ENCODE results near the gene CREM. TPM values are rescaled to one million over a fixed set of nuclear protein-coding genes. Genes with fewer than 3 reads are reported as not detected.

Gene CREM
- polyA plus RNA-seq, 3 donors, result 11.4 to 12.4 (median 12.1) TPM

- H3K4me3 Mint-ChIP-seq, result no peak overlapping the region
- Histone ChIP-seq H3K4me2 (replicated peaks; ENCODE audit: extremely low read depth, low read length, poor library complexity, severe bottlenecking) (no peak overlapping the region), H2AFZ (ENCODE audit: insufficient read depth, low read depth, low read length, poor library complexity, severe bottlenecking) (no peak overlapping the region), H3K4me3 (replicated peaks in 1 of 3; ENCODE audit: low read depth in 2 of 3, low read length in 3 of 3) (no peak overlapping the region), H4K20me1 (ENCODE audit: insufficient read depth, low read length) (no peaks in the 10 kb centered on the region), H3K27me3 (ENCODE audit: control insufficient read depth in 2 of 2, insufficient read depth in 2 of 2, low read length in 2 of 2) (no peaks in the 10 kb centered on the region), H3K4me1 (ENCODE audit: control insufficient read depth in 1 of 2, insufficient read depth in 2 of 2, low read length in 2 of 2) (no peaks in the 10 kb centered on the region), H3K27ac (ENCODE audit: low read depth in 1 of 2, low read length in 2 of 2) (no peak overlapping the region), H3K9ac (ENCODE audit: insufficient read depth, low read length, poor library complexity, severe bottlenecking) (no peak overlapping the region), H3K36me3 (replicated peaks in 1 of 2; ENCODE audit: control insufficient read depth in 1 of 2, insufficient read depth in 2 of 2, low read length in 2 of 2) (no peaks in the 10 kb centered on the region), H3K9me3 (replicated peaks in 1 of 2; ENCODE audit: control insufficient read depth in 1 of 2, insufficient read depth in 1 of 2, low read length in 2 of 2) (peaks cover 0 to 4% of the 10 kb centered on the region in 2 donors), H3K79me2 (ENCODE audit: insufficient read depth, low read length) (no peaks in the 10 kb centered on the region)
- no peak for DNase-seq
- 95% methylated on average over 2 of the region's 4 CpGs for WGBS (ENCODE audit: insufficient coverage)
- H3K27ac Mint-ChIP-seq, result no peak overlapping the region
- intact Hi-C loops (cut with micrococcal nuclease), result no loop called here
- peaks cover 9% of the 10 kb centered on the region for H3K4me1 Mint-ChIP-seq
- peaks cover 0 to 7% (median 3%) of the 10 kb centered on the region in 7 donors for H3K9me3 Mint-ChIP-seq
- H3K36me3 Mint-ChIP-seq, result no peaks in the 10 kb centered on the region
- TF ChIP-seq CTCF (IDR thresholded peaks at IDR 0.05), result no peak
- H3K27me3 Mint-ChIP-seq (ENCODE audit: low read depth in 3 of 3), result peaks cover 0 to 4% (median under 1%) of the 10 kb centered on the region in 3 donors
Observed at GRCh38 chr10:35223016-35223415, 96.4 kb downstream of the CREM start.

DNA sequence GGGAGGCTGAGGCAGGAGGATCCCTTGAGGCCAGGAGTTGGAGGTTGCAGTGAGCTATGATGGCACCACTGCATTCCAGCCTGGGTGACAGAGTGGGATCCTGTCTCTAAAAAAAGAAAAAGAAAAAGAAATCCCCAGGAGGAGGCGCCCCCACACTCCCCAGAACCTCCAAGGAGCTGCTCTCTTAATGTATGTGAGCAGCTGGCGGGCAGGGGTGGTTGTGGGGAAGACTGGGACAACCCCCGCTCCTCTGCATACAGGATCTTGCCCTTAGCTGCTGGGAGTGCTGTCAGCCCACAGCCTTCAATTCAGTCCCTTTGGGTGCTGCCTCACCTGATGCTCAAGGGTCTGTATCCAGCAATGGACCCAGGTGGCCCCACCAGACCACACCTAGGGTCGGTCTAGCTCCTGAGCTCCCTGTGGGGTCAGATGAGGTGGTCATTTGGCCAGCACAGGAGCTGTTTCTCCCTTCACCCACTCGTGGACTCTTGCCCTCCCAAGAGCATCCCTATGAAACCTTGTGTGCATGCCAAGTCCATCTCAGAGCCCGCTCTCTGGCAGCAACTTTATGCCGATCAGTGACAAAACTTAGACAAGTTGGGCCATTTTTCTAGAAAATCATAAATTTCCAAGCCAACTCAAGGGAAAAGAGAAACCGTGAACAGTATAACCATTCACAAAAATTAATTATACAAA lies 97.5 kb downstream of the CREM start:
- Histone ChIP-seq H3K4me1 (ENCODE audit: control insufficient read depth in 1 of 2, insufficient read depth in 2 of 2, low read length in 2 of 2) (no peaks in the 10 kb centered on the region), H2AFZ (ENCODE audit: insufficient read depth, low read depth, low read length, poor library complexity, severe bottlenecking) (no peak overlapping the region), H3K9me3 (replicated peaks in 1 of 2; ENCODE audit: control insufficient read depth in 1 of 2, insufficient read depth in 1 of 2, low read length in 2 of 2) (peaks cover 0 to 4% of the 10 kb centered on the region in 2 donors), H3K9ac (ENCODE audit: insufficient read depth, low read length, poor library complexity, severe bottlenecking) (no peak overlapping the region), H3K79me2 (ENCODE audit: insufficient read depth, low read length) (no peaks in the 10 kb centered on the region), H4K20me1 (ENCODE audit: insufficient read depth, low read length) (no peaks in the 10 kb centered on the region), H3K27ac (ENCODE audit: low read depth in 1 of 2, low read length in 2 of 2) (no peak overlapping the region), H3K36me3 (replicated peaks in 1 of 2; ENCODE audit: control insufficient read depth in 1 of 2, insufficient read depth in 2 of 2, low read length in 2 of 2) (no peaks in the 10 kb centered on the region), H3K4me2 (replicated peaks; ENCODE audit: extremely low read depth, low read length, poor library complexity, severe bottlenecking) (no peak overlapping the region), H3K27me3 (ENCODE audit: control insufficient read depth in 2 of 2, insufficient read depth in 2 of 2, low read length in 2 of 2) (no peaks in the 10 kb centered on the region), H3K4me3 (replicated peaks in 1 of 3; ENCODE audit: low read depth in 2 of 3, low read length in 3 of 3) (no peak overlapping the region)
- no peak for TF ChIP-seq CTCF (IDR thresholded peaks at IDR 0.05)
- Mint-ChIP-seq H3K27ac (no peak overlapping the region), H3K4me1 (peaks cover 4% of the 10 kb centered on the region), H3K27me3 (ENCODE audit: low read depth in 3 of 3) (peaks cover 0 to 6% (median 0%) of the 10 kb centered on the region in 3 donors), H3K36me3 (no peaks in the 10 kb centered on the region), H3K9me3 (peaks cover 0 to 7% (median 3%) of the 10 kb centered on the region in 7 donors), H3K4me3 (no peak overlapping the region)
- DNase-seq, result no peak
- intact Hi-C loops (cut with micrococcal nuclease), result no loop called here
- WGBS (ENCODE audit: insufficient coverage), result 100% methylated on average over 4 of the region's 8 CpGs

All from CD14-positive monocyte (primary cell).